HCT116 (cell line): ENCODE measurements around the gene PACSIN2. TPM values are rescaled to one million over a fixed set of nuclear protein-coding genes. Genes with fewer than 3 reads are reported as not detected.

Experiments used
- ATAC-seq: fragments of 200-7000 bp; cut with Tn5 transposase; 2 replicates; pipeline ENCODE4 v1.9.1; 2020; ENCODE audit warnings: mild to moderate bottlenecking, moderate library complexity
- BruUV-seq: library from RNA; stranded (reverse); fragments of 400-500 nt; replicated peaks from 2 replicates; lab custom pipeline; 2021; lab: Mats Ljungman, UMichigan
- CTCF ChIA-PET: fragments of 300-600 bp; sonication (Branson Sonifier 250); formaldehyde crosslinking; loops from one replicate; lab custom pipeline; 2021; ENCODE audit warnings: antibody characterized with exemption; lab: Charles Lee
- POLR2A ChIA-PET: fragments of 300-600, 350-600 bp; sonication (Branson Sonifier 250); formaldehyde crosslinking; loops from one replicate; lab custom pipeline; 2021; ENCODE audit warnings: antibody characterized with exemption; lab: Charles Lee
- RAD21 ChIA-PET, 2 experiments: fragments of 300-600 bp; sonication (Branson Sonifier 250); formaldehyde crosslinking; loops; one replicate each; lab custom pipeline; 2023; ENCODE audit warnings: low total read pairs in 2 of 2; ENCODE audit not compliant: uncharacterized antibody in 2 of 2, unreplicated experiment in 2 of 2, low non-redundant PET in 1 of 2; lab: Charles Lee
- DNase-seq: peaks from one replicate; pipeline ENCODE4 v3.0.0-alpha.2; 2010; ENCODE audit warnings: low read depth, low spot score
- H2AFZ ChIP-seq: fragments of 200-600 bp; shearing (Covaris generic), sonication (generic); 2 replicates; pipeline ENCODE4 v1.6.1; 2017; ENCODE audit warnings: low read depth, mixed run types, mixed read lengths, antibody characterized with exemption, low read length; ENCODE audit not compliant: poor library complexity, severe bottlenecking
- H3K27ac ChIP-seq: 2 replicates; pipeline ENCODE4 v1.5.1; 2012; ENCODE audit warnings: low read depth, low read length
- H3K27me3 ChIP-seq: fragments of 200-600 bp; sonication (generic); 2 replicates; pipeline ENCODE4 v1.6.1; 2016; ENCODE audit warnings: mixed run types, low read length, mixed read lengths; ENCODE audit not compliant: insufficient read depth
- H3K36me3 ChIP-seq, 2 experiments: fragments of 200-500 bp in 1 of 2; fragments of 200-600 bp in 1 of 2; sonication (Bioruptor generic) in 1 of 2; sonication (generic) in 1 of 2; 2 replicates each; pipeline versions ENCODE4 v1.5.1 to v1.6.1; 2014 to 2016; ENCODE audit warnings: low read length in 2 of 2, inconsistent platforms in 1 of 2, mixed read lengths in 1 of 2, mixed run types in 1 of 2; ENCODE audit not compliant: insufficient read depth in 2 of 2, control insufficient read depth in 1 of 2
- H3K4me1 ChIP-seq, 2 experiments: fragments of 200-600 bp in 1 of 2; sonication (generic) in 1 of 2; 2 replicates each; pipeline versions ENCODE4 v1.5.1 to v1.6.1; 2012 to 2017; ENCODE audit warnings: low read length in 2 of 2, inconsistent platforms in 1 of 2, mild to moderate bottlenecking in 1 of 2, mixed read lengths in 1 of 2, mixed run types in 1 of 2, moderate library complexity in 1 of 2; ENCODE audit not compliant: insufficient read depth in 2 of 2, control insufficient read depth in 1 of 2
- H3K4me2 ChIP-seq: fragments of 200-600 bp; sonication (generic); 2 replicates; pipeline ENCODE4 v1.6.1; 2017; ENCODE audit warnings: mixed run types, low read length, mixed read lengths
- H3K4me3 ChIP-seq, 2 experiments: fragments of 200-600 bp in 1 of 2; sonication (generic) in 1 of 2; replicated peaks in 1 of 2; 2 replicates each; pipeline ENCODE4 v1.5.1; 2011 to 2016; ENCODE audit warnings: low read length in 2 of 2, control low read depth in 1 of 2, low read depth in 1 of 2, mild to moderate bottlenecking in 1 of 2, mixed read lengths in 1 of 2, mixed run types in 1 of 2
- H3K79me2 ChIP-seq: fragments of 200-600 bp; sonication (generic); 2 replicates; pipeline ENCODE4 v1.6.1; 2017; ENCODE audit warnings: mild to moderate bottlenecking, mixed run types, low read length, moderate library complexity, mixed read lengths; ENCODE audit not compliant: insufficient read depth
- H3K9ac ChIP-seq: fragments of 200-600 bp; sonication (generic); 2 replicates; pipeline ENCODE4 v1.6.1; 2016; ENCODE audit warnings: low read length, mixed read lengths
- H3K9me2 ChIP-seq: fragments of 200-600 bp; sonication (generic), shearing (Covaris generic); 2 replicates; pipeline ENCODE4 v1.6.1; 2017; ENCODE audit warnings: mixed run types, mild to moderate bottlenecking, moderate library complexity; ENCODE audit not compliant: insufficient read depth
- H3K9me3 ChIP-seq, 2 experiments: fragments of 200-500 bp in 1 of 2; fragments of 200-600 bp in 1 of 2; sonication (Bioruptor generic) in 1 of 2; sonication (generic) in 1 of 2; 2 replicates each; pipeline ENCODE4 v1.6.1; 2014 to 2017; ENCODE audit warnings: low read length in 2 of 2, mixed read lengths in 2 of 2, inconsistent platforms in 1 of 2, low read depth in 1 of 2, mild to moderate bottlenecking in 1 of 2, mixed run types in 1 of 2, moderate library complexity in 1 of 2; ENCODE audit not compliant: control insufficient read depth in 1 of 2, insufficient read depth in 1 of 2
- H4K20me1 ChIP-seq: fragments of 200-600 bp; sonication (generic), shearing (Covaris generic); 2 replicates; pipeline ENCODE4 v1.6.1; 2017; ENCODE audit warnings: mixed run types, mild to moderate bottlenecking, moderate library complexity; ENCODE audit not compliant: insufficient read depth
- ATF3 ChIP-seq: IDR thresholded peaks from 2 replicates; pipeline ENCODE4 v1.6.1; 2012
- CBX3 ChIP-seq: IDR thresholded peaks from 2 replicates; pipeline ENCODE4 v1.6.1; 2012; ENCODE audit warnings: low read depth
- CEBPB ChIP-seq: IDR thresholded peaks from 2 replicates; pipeline ENCODE4 v1.6.1; 2012; ENCODE audit warnings: low read depth
- CTCF ChIP-seq, 3 experiments: fragments of 200-600 bp in 1 of 3; sonication (generic) in 1 of 3; IDR thresholded peaks in 2 of 3; conservative IDR thresholded peaks in 1 of 3; 2 replicates each; pipeline ENCODE4 v1.5.1; 2012 to 2017; ENCODE audit warnings: low read depth in 2 of 3, low read length in 2 of 3, antibody characterized with exemption in 1 of 3, borderline replicate concordance in 1 of 3, control low read depth in 1 of 3, mild to moderate bottlenecking in 1 of 3, mixed read lengths in 1 of 3, mixed run types in 1 of 3, moderate library complexity in 1 of 3; ENCODE audit not compliant: insufficient read depth in 1 of 3
- EGR1 ChIP-seq: IDR thresholded peaks from 2 replicates; pipeline ENCODE4 v1.6.1; 2012; ENCODE audit warnings: low read depth
- EZH2 ChIP-seq: fragments of 200-600 bp; sonication (generic); IDR thresholded peaks from 2 replicates; pipeline ENCODE4 v1.6.1; 2017; ENCODE audit warnings: antibody characterized with exemption, mixed run types
- FOSL1 ChIP-seq: IDR thresholded peaks from 2 replicates; pipeline ENCODE4 v1.6.1; 2012; ENCODE audit warnings: low read depth
- JUND ChIP-seq: IDR thresholded peaks from 2 replicates; pipeline ENCODE4 v1.6.1; 2012
- POLR2A ChIP-seq: IDR thresholded peaks from 2 replicates; pipeline ENCODE4 v1.7.0; 2011; ENCODE audit warnings: borderline replicate concordance; ENCODE audit not compliant: insufficient read depth, insufficient read length; ENCODE audit errors: extremely low read depth
- RAD21 ChIP-seq: IDR thresholded peaks from 2 replicates; pipeline ENCODE4 v1.6.1; 2012; ENCODE audit warnings: low read depth, mild to moderate bottlenecking
- REST ChIP-seq: IDR thresholded peaks from 2 replicates; pipeline ENCODE4 v1.6.1; 2012; ENCODE audit warnings: low read depth
- SP1 ChIP-seq: IDR thresholded peaks from 2 replicates; pipeline ENCODE4 v1.6.1; 2012; ENCODE audit warnings: low read depth
- SRF ChIP-seq: IDR thresholded peaks from 2 replicates; pipeline ENCODE4 v1.6.1; 2012; ENCODE audit warnings: low read depth
- TCF7L2 ChIP-seq: IDR thresholded peaks from 2 replicates; pipeline ENCODE4 v1.7.0; 2011; ENCODE audit warnings: borderline replicate concordance, inconsistent platforms; ENCODE audit not compliant: insufficient read depth, insufficient read length; ENCODE audit errors: extremely low read depth
- YY1 ChIP-seq: IDR thresholded peaks from 2 replicates; pipeline ENCODE4 v1.6.1; 2011; ENCODE audit warnings: low read length, low read depth, moderate library complexity, mild to moderate bottlenecking; ENCODE audit not compliant: insufficient replicate concordance; ENCODE audit errors: extremely low read depth
- ZBTB33 ChIP-seq: IDR thresholded peaks from 2 replicates; pipeline ENCODE4 v1.6.1; 2011; ENCODE audit warnings: mild to moderate bottlenecking, low read length, moderate library complexity; ENCODE audit not compliant: insufficient replicate concordance; ENCODE audit errors: extremely low read depth
- ZFX ChIP-seq: fragments of 450-650 bp; IDR thresholded peaks from 2 replicates; pipeline ENCODE4 v1.6.1; 2017
- ZNF274 ChIP-seq: fragments of 200-500 bp; sonication (Bioruptor generic); IDR thresholded peaks from 2 replicates; pipeline ENCODE4 v1.6.1; 2014; ENCODE audit warnings: mild to moderate bottlenecking, low read depth, low read length, inconsistent platforms
- intact Hi-C: fragments of 100-400 bp; cut with micrococcal nuclease; formaldehyde crosslinking; loops from 2 replicates; pipeline ENCODE4 v1.10.0; 2022
- total RNA-seq: library from RNA; stranded (reverse); gene quantifications from one replicate; pipeline ENCODE4 v1.2.1, GENCODE V29; 2021; ENCODE audit not compliant: unreplicated experiment
- TF ChIP-seq, protein P1 (sequence below): IDR thresholded peaks from 2 replicates; pipeline ENCODE4 v1.6.1; 2012

Gene PACSIN2
- total RNA-seq, 1 experiment from 2014 or later = 48.2 TPM

- Histone ChIP-seq H3K4me1 (peaks cover 64 to 75% of the 10 kb centered on the region in 2 experiments), H4K20me1 (peaks cover 9% of the 10 kb centered on the region; the same call in 1 of the 2 replicates), H3K9me2 (no peaks in the 10 kb centered on the region), H3K36me3 (no peaks in the 10 kb centered on the region), H2AFZ (no peak overlapping the region), H3K27ac (no peak overlapping the region), H3K27me3 (no peaks in the 10 kb centered on the region), H3K79me2 (peaks cover 45% of the 10 kb centered on the region), H3K4me2 (peak overlapping the region; percentile 80), H3K4me3 (no peak overlapping the region), H3K9ac (peak overlapping the region; percentile 16; the same call in 1 of the 2 replicates), H3K9me3 (no peaks in the 10 kb centered on the region)
- CTCF ChIA-PET = no interaction called here
- intact Hi-C loops = no loop called here
- no TSS peak for BruUV-seq
- RAD21 ChIA-PET = no interaction called here
- TF ChIP-seq POLR2A = no peak
- TF ChIP-seq EGR1 = no peak
- TF ChIP-seq TCF7L2 = no peak
- no peak for TF ChIP-seq SRF
- no peak for TF ChIP-seq REST
- TF ChIP-seq ZFX = no peak
- no peak for TF ChIP-seq SP1
- TF ChIP-seq RAD21 = no peak
- TF ChIP-seq EZH2 = no peak
- TF ChIP-seq CEBPB = no peak
- no peak for TF ChIP-seq CBX3
- no peak for TF ChIP-seq JUND
- TF ChIP-seq YY1 = no peak
- TF ChIP-seq ATF3 = no peak
- TF ChIP-seq, protein P1, sequence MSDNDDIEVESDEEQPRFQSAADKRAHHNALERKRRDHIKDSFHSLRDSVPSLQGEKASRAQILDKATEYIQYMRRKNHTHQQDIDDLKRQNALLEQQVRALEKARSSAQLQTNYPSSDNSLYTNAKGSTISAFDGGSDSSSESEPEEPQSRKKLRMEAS = no peak
- TF ChIP-seq FOSL1 = no peak
- TF ChIP-seq CTCF (IDR thresholded peaks at IDR 0.05 in 2 of 3, conservative IDR thresholded peaks at IDR 0.05 in 1 of 3; ENCODE audit: borderline replicate concordance in 1 of 3, insufficient read depth in 1 of 3, low read depth in 2 of 3, low read length in 2 of 3) = no peak
- TF ChIP-seq ZBTB33 = no peak
- no peak for TF ChIP-seq ZNF274
- DNase-seq = no peak
- no peak for ATAC-seq
- POLR2A ChIA-PET = no interaction called here
Measured at GRCh38 chr22:42945736-42946135, 69.2 kb downstream of the PACSIN2 start.
